ENCODE data around the gene IARS1. TPM values are rescaled to one million over a fixed set of nuclear protein-coding genes. Genes with fewer than 3 reads are reported as not detected.

The IARS1 gene
- total RNA-seq, 1 donor from 2014 or later: 83.9 TPM

GRCh38 chr9:92290785-92291429 lies 2.6 kb downstream of the IARS1 start:
- Histone ChIP-seq H3K4me1 (peaks cover 20% of the 10 kb centered on the region), H3K27me3 (no peaks in the 10 kb centered on the region), H3K27ac (no peak overlapping the region), H3K9me3 (no peaks in the 10 kb centered on the region), H3K4me3 (no peak overlapping the region), H3K36me3 (peaks cover 25% of the 10 kb centered on the region)
- TF ChIP-seq, protein P1, sequence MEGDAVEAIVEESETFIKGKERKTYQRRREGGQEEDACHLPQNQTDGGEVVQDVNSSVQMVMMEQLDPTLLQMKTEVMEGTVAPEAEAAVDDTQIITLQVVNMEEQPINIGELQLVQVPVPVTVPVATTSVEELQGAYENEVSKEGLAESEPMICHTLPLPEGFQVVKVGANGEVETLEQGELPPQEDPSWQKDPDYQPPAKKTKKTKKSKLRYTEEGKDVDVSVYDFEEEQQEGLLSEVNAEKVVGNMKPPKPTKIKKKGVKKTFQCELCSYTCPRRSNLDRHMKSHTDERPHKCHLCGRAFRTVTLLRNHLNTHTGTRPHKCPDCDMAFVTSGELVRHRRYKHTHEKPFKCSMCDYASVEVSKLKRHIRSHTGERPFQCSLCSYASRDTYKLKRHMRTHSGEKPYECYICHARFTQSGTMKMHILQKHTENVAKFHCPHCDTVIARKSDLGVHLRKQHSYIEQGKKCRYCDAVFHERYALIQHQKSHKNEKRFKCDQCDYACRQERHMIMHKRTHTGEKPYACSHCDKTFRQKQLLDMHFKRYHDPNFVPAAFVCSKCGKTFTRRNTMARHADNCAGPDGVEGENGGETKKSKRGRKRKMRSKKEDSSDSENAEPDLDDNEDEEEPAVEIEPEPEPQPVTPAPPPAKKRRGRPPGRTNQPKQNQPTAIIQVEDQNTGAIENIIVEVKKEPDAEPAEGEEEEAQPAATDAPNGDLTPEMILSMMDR (IDR thresholded peaks at IDR 0.05): no peak
- DNase-seq: no peak
- intact Hi-C loops (cut with DNase I): no loop called here
- no peak for ATAC-seq

DNA sequence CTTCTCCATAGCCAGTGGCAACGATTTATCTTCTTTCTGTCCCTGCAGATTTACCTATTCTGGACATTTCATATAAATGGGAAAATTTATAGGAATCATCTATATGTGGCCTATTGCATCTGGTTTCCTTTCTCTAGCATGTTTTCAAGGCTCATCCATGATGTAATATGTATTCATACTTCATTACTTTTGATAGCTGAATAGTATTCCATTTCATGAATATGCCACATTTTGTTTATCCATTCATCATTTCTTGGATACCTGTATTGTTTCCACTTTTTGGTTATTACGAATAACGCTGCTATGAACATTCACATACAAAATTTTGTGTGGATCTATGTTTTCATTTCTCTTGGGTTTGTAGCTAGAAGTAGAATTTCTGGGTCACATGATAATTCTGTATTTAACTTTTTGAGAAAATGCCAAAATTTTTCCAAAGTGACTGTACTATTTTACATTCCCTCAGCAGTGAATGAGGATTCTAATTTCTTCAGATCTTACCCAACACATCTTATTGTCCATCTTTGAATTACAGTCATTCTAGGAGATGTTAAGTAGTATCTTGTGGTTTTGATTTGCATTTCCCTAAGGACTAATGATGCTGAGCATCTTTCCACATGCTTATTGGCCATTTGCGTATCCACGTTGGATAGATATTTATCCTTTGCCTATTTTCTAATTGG lies 3.6 kb downstream of the IARS1 start:
- intact Hi-C loops (cut with DNase I): no loop called here
- no peak overlapping the region for H3K4me3 ChIP-seq
- no peaks in the 10 kb centered on the region for H3K9me3 ChIP-seq
- no peak overlapping the region for H3K27ac ChIP-seq
- no peak for DNase-seq
- TF ChIP-seq, protein P1 (IDR thresholded peaks at IDR 0.05): no peak
- H3K36me3 ChIP-seq: peaks cover 36% of the 10 kb centered on the region
- H3K27me3 ChIP-seq: no peaks in the 10 kb centered on the region
- peaks cover 18% of the 10 kb centered on the region for H3K4me1 ChIP-seq
- no peak for ATAC-seq

- Histone ChIP-seq H3K27me3 (no peaks in the 10 kb centered on the region), H3K36me3 (peaks cover 100% of the 10 kb centered on the region), H3K4me3 (no peak overlapping the region), H3K4me1 (no peaks in the 10 kb centered on the region), H3K27ac (no peak overlapping the region), H3K9me3 (no peaks in the 10 kb centered on the region)
- TF ChIP-seq, protein P1 (IDR thresholded peaks at IDR 0.05): no peak
- intact Hi-C loops (cut with DNase I): no loop called here
- no peak for ATAC-seq
- no peak for DNase-seq
These were observed 14.2 kb downstream of the IARS1 start for GRCh38 chr9:92279302-92279701.

- no peak overlapping the region for H3K27ac ChIP-seq
- DNase-seq (no peak), ATAC-seq (no peak)
- H3K4me3 ChIP-seq: no peak overlapping the region
- no peaks in the 10 kb centered on the region for H3K4me1 ChIP-seq
- peaks cover 100% of the 10 kb centered on the region for H3K36me3 ChIP-seq
- no peaks in the 10 kb centered on the region for H3K9me3 ChIP-seq
- no peaks in the 10 kb centered on the region for H3K27me3 ChIP-seq
- TF ChIP-seq, protein P1 (IDR thresholded peaks at IDR 0.05): no peak
- intact Hi-C loops (cut with DNase I): no loop called here
These were observed 15.4 kb downstream of the IARS1 start for GRCh38 chr9:92278110-92278509.

DNA sequence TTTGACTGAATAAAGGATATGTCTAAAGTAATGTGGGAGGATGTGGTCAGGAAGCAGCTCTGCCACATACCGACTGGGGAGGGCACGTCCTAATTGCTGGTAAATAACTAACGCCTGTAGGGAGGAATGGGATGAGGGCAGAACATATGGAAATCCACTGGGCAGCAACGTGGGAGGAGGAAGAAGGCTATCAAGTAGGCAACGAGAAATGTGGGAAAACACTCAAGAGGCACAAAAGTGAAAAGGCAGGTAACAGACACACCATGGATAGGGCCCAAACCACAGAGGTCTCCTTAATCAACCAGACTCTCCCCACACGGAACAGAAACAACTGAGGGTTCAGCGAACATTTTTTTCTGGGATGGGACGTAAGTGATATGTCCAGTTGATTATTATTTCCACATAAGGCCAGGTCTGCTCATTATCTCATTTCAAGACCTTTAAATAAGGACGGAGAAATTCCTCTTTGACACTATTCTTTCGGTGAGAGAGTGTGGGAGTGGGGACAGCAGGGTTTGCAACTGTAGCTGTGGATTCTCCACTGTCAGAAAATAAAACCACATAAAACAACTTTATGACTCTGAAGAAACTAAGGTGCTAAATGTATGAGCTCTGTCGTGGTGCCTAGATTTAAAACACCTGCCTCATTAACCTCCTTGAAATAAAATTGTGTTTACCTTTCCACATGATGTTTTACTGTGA lies 17.0 kb downstream of the IARS1 start:
- intact Hi-C loops (cut with DNase I): no loop called here
- Histone ChIP-seq H3K27me3 (no peaks in the 10 kb centered on the region), H3K4me3 (no peak overlapping the region), H3K4me1 (no peaks in the 10 kb centered on the region), H3K27ac (no peak overlapping the region), H3K36me3 (peaks cover 99% of the 10 kb centered on the region), H3K9me3 (no peaks in the 10 kb centered on the region)
- ATAC-seq (no peak), DNase-seq (no peak)
- TF ChIP-seq, protein P1 (IDR thresholded peaks at IDR 0.05): no peak
